HG02759 (cell line): ENCODE measurements around the gene FBXL19.

Experiments used
- ATAC-seq: cut with Tn5 transposase; IDR thresholded peaks from one replicate; pipeline ENCODE4 v1.9.1; 2021; ENCODE audit warnings: mild to moderate bottlenecking, moderate library complexity; ENCODE audit not compliant: unreplicated experiment

The FBXL19 gene

DNA sequence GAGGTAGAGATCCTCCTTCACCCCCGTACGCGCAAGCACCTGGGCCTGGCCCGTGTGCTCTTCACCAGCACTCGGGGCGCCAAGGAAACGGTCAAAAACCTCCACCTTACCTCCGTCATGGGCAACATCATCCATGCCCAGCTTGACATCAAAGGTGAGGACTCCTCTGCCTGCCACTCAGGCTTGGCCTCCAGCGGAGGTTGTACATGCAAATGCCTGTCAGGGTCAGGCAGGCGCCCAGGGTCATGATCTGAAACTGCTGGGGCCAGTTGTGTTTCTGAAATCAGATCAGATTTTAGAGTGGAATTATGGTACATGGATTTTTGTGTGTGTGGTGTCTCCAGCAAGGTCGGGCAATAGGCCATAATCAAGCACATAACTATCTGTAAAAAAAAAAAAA lies 38.0 kb downstream of the FBXL19 start:
- ATAC-seq, result no peak

DNA sequence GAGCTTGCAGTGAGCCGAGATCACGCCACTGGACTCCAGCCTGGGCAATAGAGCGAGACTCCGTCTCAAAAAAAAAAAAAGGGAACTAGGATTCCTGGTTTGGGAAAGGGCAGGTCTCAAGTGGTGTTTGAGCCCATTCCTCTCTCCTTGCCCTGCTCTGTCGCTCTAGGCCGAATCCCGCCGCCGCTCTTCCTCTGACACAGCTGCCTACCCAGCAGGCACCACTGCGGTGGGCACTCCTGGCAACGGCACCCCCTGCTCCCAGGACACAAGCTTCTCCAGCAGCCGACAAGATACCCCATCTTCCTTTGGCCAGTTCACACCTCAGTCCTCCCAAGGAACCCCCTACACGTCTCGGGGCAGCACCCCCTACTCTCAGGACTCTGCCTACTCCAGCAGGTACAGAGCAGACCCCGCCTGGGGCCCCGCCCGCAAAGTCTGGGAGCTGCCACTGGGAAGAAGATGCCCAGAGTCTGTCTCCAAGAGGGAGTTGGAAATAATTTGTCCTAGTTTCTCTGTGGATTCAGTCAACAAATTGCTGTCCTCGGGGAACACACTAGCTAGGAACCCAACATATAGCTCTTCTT lies 40.6 kb downstream of the FBXL19 start:
- no peak for ATAC-seq

GRCh38 chr16:30964574-30965226 lies 41.3 kb downstream of the FBXL19 start:
- ATAC-seq, result no peak

GRCh38 chr16:30965436-30965835 lies 42.1 kb downstream of the FBXL19 start:
- no peak for ATAC-seq

DNA sequence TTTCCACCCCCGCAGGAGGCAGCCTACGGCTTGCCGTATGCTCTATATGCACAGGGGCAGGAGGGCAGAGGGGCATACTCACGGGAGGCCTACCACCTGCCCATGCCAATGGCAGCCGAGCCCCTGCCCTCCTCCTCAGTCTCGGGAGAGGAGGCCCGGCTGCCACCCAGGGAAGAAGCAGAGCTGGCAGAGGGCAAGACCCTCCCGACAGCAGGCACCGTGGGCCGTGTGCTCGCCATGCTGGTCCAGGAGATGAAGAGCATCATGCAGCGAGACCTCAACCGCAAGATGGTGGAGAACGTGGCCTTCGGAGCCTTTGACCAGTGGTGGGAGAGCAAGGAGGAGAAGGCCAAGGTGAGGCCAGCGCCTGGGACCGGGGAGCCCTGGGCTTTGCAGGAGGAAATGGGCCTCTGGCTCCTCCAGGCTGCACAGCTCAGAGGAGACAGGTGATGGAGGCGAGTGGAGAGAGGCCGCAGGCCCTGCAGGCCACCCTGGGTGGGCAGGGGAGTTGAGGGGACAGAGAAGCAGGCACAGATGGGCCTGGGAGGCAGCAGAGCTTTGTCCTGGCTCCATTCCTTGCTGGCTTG lies 42.8 kb downstream of the FBXL19 start:
- no peak for ATAC-seq

GRCh38 chr16:30967795-30968194 lies 44.4 kb downstream of the FBXL19 start:
- ATAC-seq, result no peak

DNA sequence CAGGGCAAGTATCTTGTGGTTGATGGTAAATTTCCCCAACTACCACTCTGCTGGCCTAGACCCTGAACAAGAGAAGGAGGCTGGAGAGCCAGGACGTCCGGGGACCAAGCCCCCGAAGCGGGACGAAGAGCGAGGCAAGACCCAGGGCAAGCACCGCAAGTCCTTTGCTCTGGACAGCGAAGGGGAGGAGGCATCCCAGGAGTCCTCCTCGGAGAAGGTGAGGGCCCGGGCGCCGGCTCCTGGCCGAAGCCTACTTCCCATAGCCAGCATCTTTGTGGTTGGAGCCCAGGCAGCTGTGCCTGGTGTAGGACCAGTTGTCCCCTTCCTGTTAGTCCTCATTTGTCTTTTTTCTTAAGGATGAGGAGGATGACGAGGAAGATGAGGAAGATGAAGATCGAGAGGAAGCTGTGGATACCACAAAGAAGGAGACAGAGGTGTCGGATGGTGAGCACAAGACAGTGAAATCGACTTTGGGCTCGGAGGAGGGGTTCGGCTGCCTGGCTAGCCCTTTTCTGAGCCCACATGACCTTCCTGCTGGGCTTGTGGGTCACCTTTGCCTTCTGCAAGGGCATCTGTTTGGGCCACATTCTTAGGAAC lies 46.0 kb downstream of the FBXL19 start:
- no peak for ATAC-seq

GRCh38 chr16:30971298-30971697 lies 47.9 kb downstream of the FBXL19 start:
- ATAC-seq, result no peak

DNA sequence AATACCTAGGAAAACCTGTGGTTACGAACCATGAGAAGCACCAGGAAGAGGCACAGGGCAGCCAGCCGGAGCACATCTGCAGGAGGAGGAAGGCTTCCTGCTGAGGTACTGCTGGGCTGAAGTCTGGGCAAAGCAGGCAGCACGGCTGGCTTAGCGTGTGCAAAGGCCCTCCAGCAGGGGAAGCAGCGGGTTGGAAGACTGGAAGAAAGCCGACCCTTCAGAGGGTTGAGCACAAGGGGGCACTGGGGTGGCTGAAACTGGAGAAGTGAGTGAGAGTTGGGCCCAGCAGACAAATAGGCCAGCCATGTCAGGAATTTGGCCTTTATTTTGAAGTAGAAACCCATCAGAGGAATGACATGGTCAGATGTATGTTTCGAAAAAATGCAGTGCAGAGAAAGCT lies 49.5 kb downstream of the FBXL19 start:
- no peak for ATAC-seq

- ATAC-seq, result no peak
These were observed 51.0 kb downstream of the FBXL19 start for GRCh38 chr16:30974348-30974747.

- ATAC-seq, result no peak
These were observed 53.1 kb downstream of the FBXL19 start for GRCh38 chr16:30976486-30976885.

DNA sequence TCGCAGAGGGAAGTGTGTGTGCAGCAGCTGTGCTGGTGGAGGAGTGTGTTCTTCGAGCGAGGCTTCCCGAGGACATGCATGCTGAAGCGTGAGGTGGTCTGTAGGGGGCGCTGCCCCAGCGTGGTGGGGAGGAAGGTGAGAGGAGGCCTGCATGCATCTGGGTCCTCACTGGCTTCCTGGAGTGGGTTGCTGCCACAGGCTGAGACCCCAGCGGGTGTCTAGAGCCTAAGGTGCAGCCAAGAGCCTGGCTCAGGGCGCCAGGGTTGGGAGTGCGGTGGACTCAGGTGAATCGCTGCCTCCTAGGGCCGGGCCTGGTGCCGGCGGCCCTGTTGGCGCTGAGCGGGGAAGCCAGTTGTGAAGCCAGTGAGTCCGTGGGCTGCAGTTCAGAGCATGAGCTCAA lies 54.1 kb downstream of the FBXL19 start:
- ATAC-seq, result no peak

DNA sequence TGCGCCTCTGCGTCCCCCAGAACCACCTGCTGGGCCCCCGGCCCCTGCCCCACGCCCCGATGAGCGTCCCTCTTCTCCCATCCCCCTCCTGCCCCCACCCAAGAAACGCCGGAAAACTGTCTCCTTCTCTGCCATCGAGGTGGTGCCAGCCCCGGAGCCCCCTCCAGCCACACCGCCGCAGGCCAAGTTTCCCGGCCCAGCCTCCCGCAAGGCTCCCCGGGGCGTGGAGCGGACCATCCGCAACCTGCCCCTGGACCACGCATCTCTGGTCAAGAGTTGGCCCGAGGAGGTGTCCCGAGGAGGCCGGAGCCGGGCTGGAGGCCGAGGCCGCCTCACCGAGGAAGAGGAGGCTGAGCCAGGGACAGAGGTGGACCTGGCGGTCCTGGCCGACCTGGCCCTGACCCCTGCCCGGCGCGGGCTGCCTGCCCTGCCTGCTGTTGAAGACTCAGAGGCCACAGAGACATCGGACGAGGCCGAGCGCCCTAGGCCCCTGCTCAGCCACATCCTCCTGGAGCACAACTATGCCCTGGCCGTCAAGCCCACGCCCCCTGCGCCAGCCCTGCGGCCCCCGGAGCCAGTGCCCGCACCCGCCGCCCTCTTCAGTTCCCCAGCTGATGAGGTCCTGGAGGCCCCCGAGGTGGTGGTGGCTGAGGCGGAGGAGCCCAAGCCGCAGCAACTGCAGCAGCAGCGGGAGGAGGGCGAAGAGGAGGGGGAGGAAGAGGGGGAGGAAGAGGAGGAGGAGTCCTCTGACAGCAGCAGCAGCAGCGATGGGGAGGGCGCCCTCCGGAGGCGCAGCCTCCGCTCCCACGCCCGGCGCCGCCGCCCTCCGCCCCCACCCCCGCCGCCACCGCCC lies 56.0 kb downstream of the FBXL19 start:
- no peak for ATAC-seq

GRCh38 chr16:30980023-30980371 lies 56.6 kb downstream of the FBXL19 start:
- no peak for ATAC-seq

DNA sequence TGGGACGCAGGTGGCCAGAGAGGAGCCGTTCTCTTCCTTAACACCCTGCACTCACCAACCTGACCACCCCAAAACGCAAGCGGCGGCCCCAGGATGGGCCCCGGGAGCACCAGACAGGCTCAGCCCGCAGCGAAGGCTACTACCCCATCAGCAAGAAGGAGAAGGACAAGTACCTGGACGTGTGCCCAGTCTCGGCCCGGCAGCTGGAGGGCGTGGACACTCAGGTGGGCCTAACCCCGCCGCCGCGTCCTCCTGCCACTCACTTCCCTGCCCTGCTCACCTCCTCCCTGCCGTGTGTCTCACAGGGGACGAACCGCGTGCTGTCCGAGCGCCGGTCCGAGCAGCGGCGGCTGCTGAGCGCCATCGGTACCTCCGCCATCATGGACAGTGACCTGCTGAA lies 57.1 kb downstream of the FBXL19 start:
- ATAC-seq, result no peak

- ATAC-seq, result no peak
These were observed 57.6 kb downstream of the FBXL19 start for GRCh38 chr16:30980959-30981358.

DNA sequence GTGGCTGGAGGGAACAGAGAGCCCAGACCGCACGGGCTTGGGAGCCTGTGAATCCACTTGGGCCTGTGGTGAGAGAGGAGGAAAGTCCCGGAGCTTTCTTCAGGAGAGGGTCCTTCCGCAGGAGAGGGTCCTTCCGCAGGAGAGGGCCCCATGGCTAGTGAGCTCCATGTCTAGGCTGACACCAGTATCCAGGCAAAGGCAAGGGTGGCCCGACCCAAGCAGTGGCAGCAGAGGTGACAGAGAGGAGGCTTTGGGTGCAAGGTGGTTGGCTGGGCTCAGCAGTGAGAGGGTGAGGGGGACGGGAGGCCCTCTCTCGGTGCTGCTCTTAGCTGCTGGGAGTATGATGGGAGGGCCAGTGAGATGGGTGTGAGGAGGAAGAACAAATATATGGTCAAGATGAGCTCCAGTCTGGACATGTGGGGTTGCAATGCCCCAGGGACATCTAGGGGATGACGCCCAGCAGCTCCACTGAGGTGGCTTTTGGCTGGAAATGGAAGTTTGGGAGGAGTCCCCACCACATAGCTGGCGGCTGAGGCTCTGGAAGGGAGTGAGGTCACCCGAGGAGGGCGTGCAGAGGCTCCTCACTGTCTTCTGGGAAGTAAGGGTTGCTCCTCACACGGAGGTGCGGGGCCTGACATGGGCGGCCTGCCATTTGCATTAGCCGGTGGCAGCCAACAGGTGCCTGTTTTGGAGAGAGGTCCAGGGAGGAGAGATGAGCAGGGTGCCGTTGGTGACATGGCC lies 59.3 kb downstream of the FBXL19 start:
- no peak for ATAC-seq

DNA sequence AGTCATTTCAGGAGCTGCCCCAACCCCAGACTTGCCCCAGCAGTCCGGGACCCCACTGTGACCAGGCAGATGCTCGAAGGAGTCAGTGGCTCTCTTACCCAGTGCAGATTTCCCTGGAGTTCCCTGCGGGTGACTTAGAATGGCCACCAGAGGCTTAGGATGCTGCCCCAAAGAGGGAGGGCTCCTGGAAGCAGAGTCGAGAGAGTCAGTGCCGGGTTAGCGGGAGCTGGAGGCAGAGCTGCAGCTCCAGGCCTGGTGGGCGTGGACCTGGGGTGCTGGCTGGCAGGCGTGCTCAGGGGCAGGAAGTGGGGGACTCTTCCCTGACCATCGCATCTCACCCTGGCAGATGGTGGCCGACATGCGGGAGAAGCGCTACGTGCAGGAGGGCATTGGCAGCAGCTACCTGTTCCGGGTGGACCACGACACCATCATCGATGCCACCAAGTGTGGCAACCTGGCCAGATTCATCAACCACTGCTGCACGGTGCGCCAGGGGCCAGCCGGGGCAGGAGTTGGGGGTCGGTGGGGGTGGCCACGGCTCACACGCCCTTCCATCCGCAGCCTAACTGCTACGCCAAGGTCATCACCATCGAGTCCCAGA lies 60.0 kb downstream of the FBXL19 start:
- no peak for ATAC-seq

DNA sequence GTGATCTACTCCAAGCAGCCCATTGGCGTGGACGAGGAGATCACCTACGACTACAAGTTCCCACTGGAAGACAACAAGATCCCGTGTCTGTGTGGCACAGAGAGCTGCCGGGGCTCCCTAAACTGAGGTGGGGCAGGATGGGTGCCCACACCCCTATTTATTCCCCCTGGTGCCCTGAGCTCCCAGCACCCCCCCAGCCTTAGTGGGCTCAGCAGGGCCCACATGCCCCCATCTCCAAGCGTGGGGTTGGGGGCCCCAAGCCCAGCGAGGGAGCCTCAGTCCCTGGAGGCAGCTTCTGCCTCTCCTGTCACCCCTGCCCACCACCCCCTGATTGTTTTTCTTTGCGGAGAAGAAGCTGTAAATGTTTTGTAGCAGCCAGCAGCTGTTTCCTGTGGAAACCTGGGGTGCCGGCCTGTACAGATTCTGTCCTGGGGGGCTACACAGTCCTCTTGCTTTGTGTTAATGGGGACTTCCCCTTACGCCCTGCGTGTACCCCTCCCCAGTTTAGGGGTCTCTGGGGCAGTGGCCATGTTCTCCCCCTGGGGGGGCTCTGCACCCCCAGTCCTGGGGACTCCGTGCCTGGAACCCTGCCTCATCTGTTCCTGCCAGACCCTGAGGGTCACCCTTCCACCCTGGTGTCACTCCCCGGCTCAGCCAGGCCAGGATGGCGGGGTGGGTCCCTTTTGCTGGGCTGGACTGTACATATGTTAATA lies 60.7 kb downstream of the FBXL19 start:
- no peak for ATAC-seq
